Measurements from ENCODE around the gene BTBD3. TPM values are rescaled to one million over a fixed set of nuclear protein-coding genes. Genes with fewer than 3 reads are reported as not detected.

BTBD3 gene
- polyA plus RNA-seq, 6 donors from 2014 or later, result 0.45 to 3.3 (median 2.3) TPM

GRCh38 chr20:11952639-11953038 lies 34.9 kb downstream of the BTBD3 start:
- Mint-ChIP-seq H3K4me1 (no peaks in the 10 kb centered on the region), H3K27me3 (peaks cover 0 to 6% (median 0%) of the 10 kb centered on the region in 3 donors), H3K9me3 (peaks cover 0 to 13% (median 6%) of the 10 kb centered on the region in 7 donors), H3K36me3 (peaks cover 0 to 11% of the 10 kb centered on the region in 2 donors), H3K27ac (no peak overlapping the region), H3K4me3 (no peak overlapping the region)
- DNase-seq (no peak), ATAC-seq (ENCODE audit: low read depth in 2 of 2) (no peak)

- DNase-seq, result no peak
- peaks cover 0 to 13% (median 6%) of the 10 kb centered on the region in 7 donors for H3K9me3 Mint-ChIP-seq
- no peak overlapping the region for H3K4me3 Mint-ChIP-seq
- H3K36me3 Mint-ChIP-seq, result peaks cover 0 to 11% of the 10 kb centered on the region in 2 donors
- H3K4me1 Mint-ChIP-seq, result peaks cover 3 to 9% (median 7%) of the 10 kb centered on the region in 3 donors
- no peak overlapping the region for H3K27ac Mint-ChIP-seq
- peaks cover 12 to 25% (median 14%) of the 10 kb centered on the region in 3 donors for H3K27me3 Mint-ChIP-seq
- ATAC-seq (ENCODE audit: low read depth in 2 of 2), result no peak
Measured at GRCh38 chr20:11957911-11958310, 40.2 kb downstream of the BTBD3 start.

GRCh38 chr20:11958855-11959254 lies 41.2 kb downstream of the BTBD3 start:
- H3K9me3 Mint-ChIP-seq, result peaks cover 0 to 13% (median 6%) of the 10 kb centered on the region in 7 donors
- peaks cover 3 to 9% (median 7%) of the 10 kb centered on the region in 3 donors for H3K4me1 Mint-ChIP-seq
- H3K36me3 Mint-ChIP-seq, result peaks cover 0 to 11% of the 10 kb centered on the region in 2 donors
- no peak overlapping the region for H3K27ac Mint-ChIP-seq
- H3K27me3 Mint-ChIP-seq, result peaks cover 12 to 25% (median 14%) of the 10 kb centered on the region in 3 donors
- H3K4me3 Mint-ChIP-seq, result peak overlapping the region in 4 of 8 donors; percentile 4 to 48 (median 26)
- ATAC-seq (ENCODE audit: low read depth in 2 of 2) (no peak), DNase-seq (no peak)

- H3K36me3 Mint-ChIP-seq, result no peaks in the 10 kb centered on the region
- H3K4me3 Mint-ChIP-seq, result no peak overlapping the region
- no peak overlapping the region for H3K27ac Mint-ChIP-seq
- no peak for DNase-seq
- ATAC-seq (ENCODE audit: low read depth in 2 of 2), result no peak
- no peaks in the 10 kb centered on the region for H3K9me3 Mint-ChIP-seq
- peaks cover 0 to 4% (median 0%) of the 10 kb centered on the region in 3 donors for H3K27me3 Mint-ChIP-seq
- no peaks in the 10 kb centered on the region for H3K4me1 Mint-ChIP-seq
Measured at GRCh38 chr20:11965602-11966001, 47.9 kb downstream of the BTBD3 start.

GRCh38 chr20:11966186-11966585 lies 48.5 kb downstream of the BTBD3 start:
- Mint-ChIP-seq H3K27me3 (no peaks in the 10 kb centered on the region), H3K4me1 (no peaks in the 10 kb centered on the region), H3K9me3 (no peaks in the 10 kb centered on the region), H3K36me3 (no peaks in the 10 kb centered on the region), H3K4me3 (no peak overlapping the region), H3K27ac (peak overlapping the region in 1 of 6 donors; percentile 55)
- DNase-seq, result no peak
- no peak for ATAC-seq (ENCODE audit: low read depth in 2 of 2)

- Mint-ChIP-seq H3K4me1 (no peaks in the 10 kb centered on the region), H3K27ac (no peak overlapping the region), H3K27me3 (peaks cover 0 to 17% (median 0%) of the 10 kb centered on the region in 3 donors), H3K36me3 (no peaks in the 10 kb centered on the region), H3K4me3 (no peak overlapping the region), H3K9me3 (peaks cover 0 to 11% (median 0%) of the 10 kb centered on the region in 7 donors)
- ATAC-seq (ENCODE audit: low read depth in 2 of 2) (no peak), DNase-seq (no peak)
Measured at GRCh38 chr20:11970243-11970836, 52.6 kb downstream of the BTBD3 start.

- peaks cover 0 to 17% (median 0%) of the 10 kb centered on the region in 3 donors for H3K27me3 Mint-ChIP-seq
- H3K36me3 Mint-ChIP-seq, result no peaks in the 10 kb centered on the region
- DNase-seq, result no peak
- H3K9me3 Mint-ChIP-seq, result peaks cover 0 to 11% (median 0%) of the 10 kb centered on the region in 7 donors
- no peak for ATAC-seq (ENCODE audit: low read depth in 2 of 2)
- H3K27ac Mint-ChIP-seq, result no peak overlapping the region
- no peaks in the 10 kb centered on the region for H3K4me1 Mint-ChIP-seq
- H3K4me3 Mint-ChIP-seq, result no peak overlapping the region
Measured at GRCh38 chr20:11972478-11972877, 54.8 kb downstream of the BTBD3 start.
